Measurements from ENCODE around the gene ZNF783.
A peak's percentile ranks its signal among the peaks of the same experiment; 100 is the strongest.

ZNF783 gene

GRCh38 chr7:149283321-149283720 lies 21.3 kb downstream of the ZNF783 start:
- no peak for DNase-seq

GRCh38 chr7:149284343-149284742 lies 22.3 kb downstream of the ZNF783 start:
- peak; percentile 39 for DNase-seq

- peak; percentile 99 for DNase-seq
These were observed 23.0 kb downstream of the ZNF783 start for GRCh38 chr7:149284850-149285585.

- no peak for DNase-seq
These were observed 23.6 kb downstream of the ZNF783 start for GRCh38 chr7:149285603-149286002.

- DNase-seq = no peak
These were observed 24.9 kb downstream of the ZNF783 start for GRCh38 chr7:149286811-149287400.

GRCh38 chr7:149287622-149288021 lies 25.6 kb downstream of the ZNF783 start:
- DNase-seq = no peak

- DNase-seq = no peak
These were observed 27.3 kb downstream of the ZNF783 start for GRCh38 chr7:149289262-149289661.

GRCh38 chr7:149289856-149290255 lies 27.9 kb downstream of the ZNF783 start:
- DNase-seq = no peak

- no peak for DNase-seq
These were observed 29.2 kb downstream of the ZNF783 start for GRCh38 chr7:149291036-149291780.

GRCh38 chr7:149291781-149292461 lies 29.9 kb downstream of the ZNF783 start:
- no peak for DNase-seq

GRCh38 chr7:149292462-149292823 lies 30.4 kb downstream of the ZNF783 start:
- DNase-seq = no peak

- no peak for DNase-seq
These were observed 31.3 kb downstream of the ZNF783 start for GRCh38 chr7:149293338-149293737.

GRCh38 chr7:149293946-149294633 lies 32.1 kb downstream of the ZNF783 start:
- DNase-seq = no peak

GRCh38 chr7:149294634-149295480 lies 32.9 kb downstream of the ZNF783 start:
- DNase-seq = no peak

- no peak for DNase-seq
These were observed 33.5 kb downstream of the ZNF783 start for GRCh38 chr7:149295481-149295850.

GRCh38 chr7:149296368-149296767 lies 34.4 kb downstream of the ZNF783 start:
- no peak for DNase-seq

GRCh38 chr7:149297034-149297755 lies 35.2 kb downstream of the ZNF783 start:
- no peak for DNase-seq

- no peak for DNase-seq
These were observed 38.8 kb downstream of the ZNF783 start for GRCh38 chr7:149300620-149301285.

- no peak for DNase-seq
These were observed 40.2 kb downstream of the ZNF783 start for GRCh38 chr7:149302222-149302621.

- no peak for DNase-seq
These were observed 40.9 kb downstream of the ZNF783 start for GRCh38 chr7:149302865-149303264.

- DNase-seq = no peak
These were observed 42.0 kb downstream of the ZNF783 start for GRCh38 chr7:149304006-149304405.
